GM19455 (cell line): ENCODE measurements around the gene TAS1R1.

Experiments
- ATAC-seq: cut with Tn5 transposase; IDR thresholded peaks from one replicate; pipeline ENCODE4 v1.9.1; 2021; ENCODE audit not compliant: unreplicated experiment

TAS1R1 gene

DNA sequence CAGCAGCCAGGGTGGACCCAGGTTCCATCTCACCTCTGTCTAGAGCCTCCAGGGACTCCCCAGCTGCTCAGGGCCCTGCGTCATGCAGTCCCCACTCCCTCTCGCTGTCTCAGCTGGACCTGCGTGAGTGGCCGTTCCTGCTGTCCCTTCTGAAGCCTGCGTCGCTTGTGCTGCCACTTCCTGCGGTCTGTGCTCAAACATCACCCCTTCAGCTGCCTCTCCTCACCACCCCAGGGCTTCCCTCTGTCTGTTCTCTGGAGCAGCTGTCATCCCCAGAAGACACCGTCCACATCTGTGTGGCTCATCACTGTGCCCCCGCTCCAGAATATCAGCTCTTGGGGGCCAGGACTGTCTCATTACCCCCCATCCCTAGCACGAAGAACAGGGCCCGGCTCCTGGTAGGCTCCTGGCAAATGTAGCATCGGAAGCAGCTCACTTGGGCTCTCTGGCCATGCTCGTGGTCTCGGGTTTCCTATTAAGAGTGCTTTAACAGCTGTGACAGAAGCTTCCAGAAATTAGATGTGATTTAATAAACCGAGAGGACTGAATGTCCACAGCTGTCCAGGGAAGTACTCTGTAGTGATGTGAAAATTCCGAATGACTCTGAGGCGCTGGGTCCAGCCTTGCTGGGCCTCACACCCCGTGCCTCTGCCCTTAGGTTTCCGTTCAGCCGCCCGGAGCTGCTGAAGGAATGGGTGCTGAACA is 72.9 kb downstream of the TAS1R1 start:
- ATAC-seq = no peak

DNA sequence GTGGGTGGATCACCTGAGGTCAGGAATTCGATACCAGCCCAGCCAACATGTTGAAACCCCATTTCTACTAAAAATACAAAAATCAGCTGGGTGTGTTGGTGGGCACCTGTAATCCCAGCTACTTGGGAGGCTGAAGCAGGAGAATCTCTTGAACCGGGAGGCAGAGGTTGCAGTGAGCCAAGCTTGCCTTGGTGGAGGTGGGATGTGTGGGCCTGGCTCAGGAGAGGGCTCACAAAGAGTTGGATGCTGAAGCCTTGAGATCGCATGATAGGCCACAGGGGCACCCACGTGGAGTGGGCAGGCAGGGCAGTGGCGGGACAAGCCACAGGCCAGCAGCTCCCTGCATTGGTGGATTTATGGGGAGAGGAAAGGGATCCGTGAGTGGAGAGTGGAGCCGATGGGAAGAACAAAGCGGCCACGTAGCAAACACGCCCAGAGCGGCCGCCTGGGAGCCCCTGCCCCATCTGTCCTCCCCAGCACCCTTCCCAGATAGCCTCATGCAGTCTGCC is 73.9 kb downstream of the TAS1R1 start:
- no peak for ATAC-seq
